ENCODE measurements around the gene EFCAB11.

DNA sequence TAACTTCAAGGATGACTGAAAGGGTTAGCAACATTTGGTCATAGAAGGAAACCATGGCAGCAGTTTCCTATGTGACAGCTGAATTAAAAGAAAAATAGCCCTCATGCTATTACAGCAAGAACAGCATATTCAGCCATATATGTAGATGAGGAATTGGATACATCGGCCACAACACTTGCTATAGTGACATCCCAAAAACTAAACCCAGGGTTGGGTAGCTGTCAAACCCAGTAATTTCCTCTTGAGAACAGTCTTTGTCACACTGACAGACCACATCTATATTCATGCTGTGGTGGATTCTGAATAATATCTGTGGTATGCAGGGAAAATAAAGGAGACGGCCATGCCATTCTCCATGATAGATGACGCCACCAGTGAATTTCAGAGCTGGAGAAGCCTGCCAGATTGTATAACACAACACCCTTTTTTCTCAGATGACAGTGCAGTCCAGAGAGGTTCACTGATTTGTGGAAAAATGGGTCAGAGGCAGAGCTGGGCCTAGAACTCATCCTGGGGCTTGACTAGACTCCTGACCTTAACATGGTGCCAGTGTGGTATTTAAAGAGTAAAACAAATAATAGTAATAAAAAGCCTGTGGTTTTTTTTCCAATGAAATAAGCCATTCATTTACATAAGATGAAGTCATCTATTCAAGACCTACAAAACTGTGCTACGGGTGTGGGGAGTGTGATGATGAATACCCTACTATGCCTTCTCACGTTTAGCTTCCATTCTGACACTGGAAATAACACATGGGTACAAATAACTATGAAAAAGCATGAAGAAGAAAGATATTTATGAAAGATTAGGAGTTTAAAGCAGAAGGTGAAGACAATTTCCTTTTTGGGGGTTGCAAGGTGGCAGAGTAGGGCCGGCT lies 32.3 kb downstream of the EFCAB11 start:
- TF ChIP-seq POLR2A (IDR thresholded peaks at IDR 0.05; ENCODE audit: low read length) (no peak), GATA1 (IDR thresholded peaks at IDR 0.05; ENCODE audit: low read depth, low read length) (no peak)

All from erythroblast (primary cell).